Caco-2 (cell line): Measurements from ENCODE around the gene TPM1. TPM values are rescaled to one million over a fixed set of nuclear protein-coding genes. Genes with fewer than 3 reads are reported as not detected.

Experiments
- BruUV-seq: library from RNA; stranded (reverse); fragments of 400-500 nt; replicated peaks from 2 replicates; lab custom pipeline; 2021; lab: Mats Ljungman, UMichigan
- CTCF ChIA-PET: fragments of 300-600 bp; sonication (Branson Sonifier 250); formaldehyde crosslinking; loops from one replicate; lab custom pipeline; 2022; ENCODE audit warnings: antibody characterized with exemption; lab: Charles Lee
- POLR2A ChIA-PET: fragments of 300-600 bp; sonication (Branson Sonifier 250); formaldehyde crosslinking; loops from one replicate; lab custom pipeline; 2022; ENCODE audit warnings: antibody characterized with exemption; lab: Charles Lee
- DNase-seq, 2 experiments: peaks; one replicate each; pipeline versions ENCODE4 v3.0.0 to v3.0.0-alpha.2; 2020 to 2022
- H3K27me3 ChIP-seq: replicated peaks from 2 replicates; pipeline ENCODE4 v1.6.0; 2011; ENCODE audit warnings: low read length; ENCODE audit not compliant: control insufficient read depth, insufficient read depth
- H3K36me3 ChIP-seq: 2 replicates; pipeline ENCODE4 v1.5.1; 2011; ENCODE audit warnings: low read length; ENCODE audit not compliant: control insufficient read depth, insufficient read depth
- H3K4me1 ChIP-seq: fragments of 250-450 bp; sonication (Bioruptor Pico); 2 replicates; pipeline ENCODE4 v1.5.1; 2020; ENCODE audit warnings: mild to moderate bottlenecking
- H3K4me3 ChIP-seq: 2 replicates; pipeline ENCODE4 v1.5.1; 2011; ENCODE audit warnings: low read depth, mild to moderate bottlenecking, control low read depth, low read length
- H3K9me3 ChIP-seq: fragments of 250-450 bp; sonication (Bioruptor Pico); 2 replicates; pipeline ENCODE4 v1.5.1; 2020; ENCODE audit warnings: mild to moderate bottlenecking, moderate library complexity
- H3K27ac Mint-ChIP-seq: one replicate; pipeline ENCODE4 v1.8.0; 2022; ENCODE audit warnings: mixed read lengths; ENCODE audit not compliant: unreplicated experiment
- H3K27me3 Mint-ChIP-seq: one replicate; pipeline ENCODE4 v1.8.0; 2022; ENCODE audit warnings: mixed read lengths; ENCODE audit not compliant: insufficient read depth, unreplicated experiment
- H3K36me3 Mint-ChIP-seq: one replicate; pipeline ENCODE4 v1.8.0; 2022; ENCODE audit warnings: mild to moderate bottlenecking, mixed read lengths; ENCODE audit not compliant: insufficient read depth, unreplicated experiment
- H3K4me1 Mint-ChIP-seq: one replicate; pipeline ENCODE4 v1.8.0; 2022; ENCODE audit warnings: low read depth, mixed read lengths; ENCODE audit not compliant: unreplicated experiment
- H3K4me3 Mint-ChIP-seq: one replicate; pipeline ENCODE4 v1.8.0; 2022; ENCODE audit warnings: mild to moderate bottlenecking, moderate library complexity, mixed read lengths; ENCODE audit not compliant: unreplicated experiment
- H3K9me3 Mint-ChIP-seq: one replicate; pipeline ENCODE4 v1.8.0; 2022; ENCODE audit warnings: mixed read lengths; ENCODE audit not compliant: unreplicated experiment
- intact Hi-C: fragments of 100-400 bp; cut with micrococcal nuclease; formaldehyde crosslinking; loops from one replicate; pipeline ENCODE4 v1.10.0; 2022; ENCODE audit not compliant: unreplicated experiment
- total RNA-seq: library from RNA; stranded (reverse); gene quantifications from 2 replicates; pipeline ENCODE4 v1.2.3, GENCODE V29; 2022
- TF ChIP-seq, protein P1 (sequence below), 2 experiments: fragments of 200-600 bp in 1 of 2; IDR thresholded peaks; 1 replicate in 1 of 2; 2 replicates in 1 of 2; pipeline versions ENCODE4 v1.5.1 to v1.8.0; 2011 to 2022; ENCODE audit warnings: antibody characterized with exemption in 1 of 2, control low read depth in 1 of 2, inconsistent platforms in 1 of 2, low read depth in 1 of 2, low read length in 1 of 2, mild to moderate bottlenecking in 1 of 2, moderate library complexity in 1 of 2; ENCODE audit not compliant: insufficient read depth in 1 of 2, severe bottlenecking in 1 of 2, unreplicated experiment in 1 of 2

Gene TPM1
- total RNA-seq, 1 experiment from 2014 or later = 193 TPM

- POLR2A ChIA-PET = no interaction called here
- intact Hi-C loops = loop anchor here (10.0 kb wide), 1 partner anchor 355 kb away; no protein-coding TSS in a partner anchor
- Histone ChIP-seq H3K4me3 (peak overlapping the region; percentile 81), H3K9me3 (no peaks in the 10 kb centered on the region), H3K27me3 (no peaks in the 10 kb centered on the region), H3K4me1 (peaks cover 75% of the 10 kb centered on the region), H3K36me3 (no peaks in the 10 kb centered on the region)
- Mint-ChIP-seq H3K4me3 (peak overlapping the region; percentile 90), H3K36me3 (peaks cover 100% of the 10 kb centered on the region), H3K9me3 (no peaks in the 10 kb centered on the region), H3K4me1 (peaks cover 71% of the 10 kb centered on the region), H3K27me3 (no peaks in the 10 kb centered on the region), H3K27ac (peak overlapping the region; percentile 90)
- CTCF ChIA-PET = no interaction called here
- no peak for DNase-seq
- no TSS peak for BruUV-seq
- TF ChIP-seq, protein P1, sequence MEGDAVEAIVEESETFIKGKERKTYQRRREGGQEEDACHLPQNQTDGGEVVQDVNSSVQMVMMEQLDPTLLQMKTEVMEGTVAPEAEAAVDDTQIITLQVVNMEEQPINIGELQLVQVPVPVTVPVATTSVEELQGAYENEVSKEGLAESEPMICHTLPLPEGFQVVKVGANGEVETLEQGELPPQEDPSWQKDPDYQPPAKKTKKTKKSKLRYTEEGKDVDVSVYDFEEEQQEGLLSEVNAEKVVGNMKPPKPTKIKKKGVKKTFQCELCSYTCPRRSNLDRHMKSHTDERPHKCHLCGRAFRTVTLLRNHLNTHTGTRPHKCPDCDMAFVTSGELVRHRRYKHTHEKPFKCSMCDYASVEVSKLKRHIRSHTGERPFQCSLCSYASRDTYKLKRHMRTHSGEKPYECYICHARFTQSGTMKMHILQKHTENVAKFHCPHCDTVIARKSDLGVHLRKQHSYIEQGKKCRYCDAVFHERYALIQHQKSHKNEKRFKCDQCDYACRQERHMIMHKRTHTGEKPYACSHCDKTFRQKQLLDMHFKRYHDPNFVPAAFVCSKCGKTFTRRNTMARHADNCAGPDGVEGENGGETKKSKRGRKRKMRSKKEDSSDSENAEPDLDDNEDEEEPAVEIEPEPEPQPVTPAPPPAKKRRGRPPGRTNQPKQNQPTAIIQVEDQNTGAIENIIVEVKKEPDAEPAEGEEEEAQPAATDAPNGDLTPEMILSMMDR (IDR thresholded peaks at IDR 0.05; ENCODE audit: insufficient read depth in 1 of 2, low read depth in 1 of 2, low read length in 1 of 2, severe bottlenecking in 1 of 2, unreplicated experiment in 1 of 2) = no peak
Observed at GRCh38 chr15:63049783-63050371, 7.3 kb downstream of the TPM1 start.

GRCh38 chr15:63050731-63051155 is 8.2 kb downstream of the TPM1 start:
- Mint-ChIP-seq H3K9me3 (no peaks in the 10 kb centered on the region), H3K36me3 (peaks cover 97% of the 10 kb centered on the region), H3K4me3 (no peak overlapping the region), H3K4me1 (peaks cover 68% of the 10 kb centered on the region), H3K27me3 (no peaks in the 10 kb centered on the region), H3K27ac (no peak overlapping the region)
- POLR2A ChIA-PET = no interaction called here
- BruUV-seq = no TSS peak
- Histone ChIP-seq H3K27me3 (no peaks in the 10 kb centered on the region), H3K4me3 (no peak overlapping the region), H3K9me3 (no peaks in the 10 kb centered on the region), H3K36me3 (no peaks in the 10 kb centered on the region), H3K4me1 (peaks cover 71% of the 10 kb centered on the region)
- CTCF ChIA-PET = no interaction called here
- TF ChIP-seq, protein P1 (IDR thresholded peaks at IDR 0.05; ENCODE audit: insufficient read depth in 1 of 2, low read depth in 1 of 2, low read length in 1 of 2, severe bottlenecking in 1 of 2, unreplicated experiment in 1 of 2) = no peak
- intact Hi-C loops = no loop called here
- DNase-seq = no peak

DNA sequence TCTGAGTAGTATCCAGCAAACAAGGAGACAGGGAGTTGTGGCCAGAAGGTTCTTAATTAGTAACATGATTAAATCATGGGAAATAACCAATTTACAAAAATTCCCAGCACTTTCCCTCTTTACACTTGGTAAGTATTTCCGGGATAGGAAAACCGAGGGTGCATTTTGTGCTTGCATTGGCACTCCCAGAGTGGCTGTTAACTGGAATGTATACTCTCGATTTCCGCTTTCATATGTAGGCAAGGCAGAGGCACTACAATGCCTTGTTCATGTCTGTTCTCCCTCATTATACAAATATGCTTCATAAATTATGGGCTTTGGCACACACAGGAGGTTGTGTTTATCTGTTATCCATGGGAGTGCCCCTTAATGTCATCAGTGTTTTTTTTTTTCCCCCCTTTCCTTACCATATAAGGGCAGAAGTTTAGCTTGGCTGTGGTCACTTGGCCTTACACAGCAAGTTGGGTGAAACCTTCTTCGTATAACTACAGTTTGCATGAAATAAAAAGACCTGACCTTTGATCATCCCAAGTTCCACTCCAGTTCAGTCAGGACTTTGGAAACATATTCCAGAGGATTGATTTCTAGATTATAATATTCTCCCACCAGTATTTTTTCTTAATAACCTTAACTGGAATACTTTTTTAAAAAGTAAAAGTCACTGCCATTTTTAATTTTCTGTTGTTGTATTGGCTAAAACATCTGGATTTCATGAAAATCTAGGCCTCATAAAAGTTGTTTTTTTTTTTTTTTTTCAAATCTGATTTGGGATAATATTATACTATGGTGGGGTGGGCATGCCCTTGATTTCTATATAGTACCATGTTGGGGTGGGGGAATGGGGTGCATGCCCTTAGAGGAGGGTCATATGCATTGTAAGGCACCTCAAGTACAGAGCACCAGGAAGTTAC is 8.9 kb downstream of the TPM1 start:
- Mint-ChIP-seq H3K36me3 (peaks cover 96% of the 10 kb centered on the region), H3K27me3 (no peaks in the 10 kb centered on the region), H3K4me3 (no peak overlapping the region), H3K4me1 (peaks cover 63% of the 10 kb centered on the region), H3K27ac (peak overlapping the region; percentile 79), H3K9me3 (no peaks in the 10 kb centered on the region)
- no peaks in the 10 kb centered on the region for H3K9me3 ChIP-seq
- no peaks in the 10 kb centered on the region for H3K36me3 ChIP-seq
- intact Hi-C loops = no loop called here
- BruUV-seq = no TSS peak
- CTCF ChIA-PET = interaction anchor here (0.8 kb wide), 1 partner anchor 30 kb away, joined by 4 read pairs; no protein-coding TSS in a partner anchor
- POLR2A ChIA-PET = no interaction called here
- DNase-seq = no peak
- no peaks in the 10 kb centered on the region for H3K27me3 ChIP-seq
- no peak overlapping the region for H3K4me3 ChIP-seq
- TF ChIP-seq, protein P1 (IDR thresholded peaks at IDR 0.05; ENCODE audit: insufficient read depth in 1 of 2, low read depth in 1 of 2, low read length in 1 of 2, severe bottlenecking in 1 of 2, unreplicated experiment in 1 of 2) = no peak
- peaks cover 66% of the 10 kb centered on the region for H3K4me1 ChIP-seq
